BLaER1 treated with 17β-estradiol and CSF1 and Interleukin-3, amounts not matched to agents 10 nM and 100 nM (cell line): ENCODE measurements around the gene SMKR1.
A peak's percentile ranks its signal among the peaks of the same experiment; 100 is the strongest.
"Not testable (repeated sequence)": the region's sequence is repeated elsewhere in the genome, so short reads cannot be mapped to it uniquely, and the experiment has no call there.

Experiments
- H3K27ac ChIP-seq, 11 experiments: shearing (Covaris generic); formaldehyde crosslinking; 2 replicates each; pipeline ENCODE4 v1.8.1; 2022
- H3K27me3 ChIP-seq, 11 experiments: shearing (Covaris generic); formaldehyde crosslinking; 2 replicates each; pipeline ENCODE4 v1.8.1; 2022
- H3K36me3 ChIP-seq, 11 experiments: shearing (Covaris generic); formaldehyde crosslinking; 2 replicates each; pipeline ENCODE4 v1.8.1; 2022
- H3K4me1 ChIP-seq, 10 experiments: shearing (Covaris generic); formaldehyde crosslinking; 2 replicates each; pipeline ENCODE4 v1.8.1; 2022
- H3K4me2 ChIP-seq, 11 experiments: shearing (Covaris generic); formaldehyde crosslinking; 2 replicates each; pipeline ENCODE4 v1.8.1; 2022
- H3K4me3 ChIP-seq, 10 experiments: shearing (Covaris generic); formaldehyde crosslinking; 2 replicates each; pipeline ENCODE4 v1.8.1; 2022
- H3K9ac ChIP-seq, 11 experiments: shearing (Covaris generic); formaldehyde crosslinking; 2 replicates each; pipeline ENCODE4 v1.8.1; 2022
- H3K9me3 ChIP-seq, 11 experiments: shearing (Covaris generic); formaldehyde crosslinking; replicated peaks in 1 of 11; 2 replicates each; pipeline ENCODE4 v1.8.1; 2022
- H4K20me1 ChIP-seq, 11 experiments: shearing (Covaris generic); formaldehyde crosslinking; 2 replicates each; pipeline ENCODE4 v1.8.1; 2022
- Cebpa-rat ChIP-seq, 11 experiments: shearing (Covaris generic); IDR thresholded peaks; 2 replicates each; pipeline ENCODE4 v1.8.1; 2022

SMKR1 gene

DNA sequence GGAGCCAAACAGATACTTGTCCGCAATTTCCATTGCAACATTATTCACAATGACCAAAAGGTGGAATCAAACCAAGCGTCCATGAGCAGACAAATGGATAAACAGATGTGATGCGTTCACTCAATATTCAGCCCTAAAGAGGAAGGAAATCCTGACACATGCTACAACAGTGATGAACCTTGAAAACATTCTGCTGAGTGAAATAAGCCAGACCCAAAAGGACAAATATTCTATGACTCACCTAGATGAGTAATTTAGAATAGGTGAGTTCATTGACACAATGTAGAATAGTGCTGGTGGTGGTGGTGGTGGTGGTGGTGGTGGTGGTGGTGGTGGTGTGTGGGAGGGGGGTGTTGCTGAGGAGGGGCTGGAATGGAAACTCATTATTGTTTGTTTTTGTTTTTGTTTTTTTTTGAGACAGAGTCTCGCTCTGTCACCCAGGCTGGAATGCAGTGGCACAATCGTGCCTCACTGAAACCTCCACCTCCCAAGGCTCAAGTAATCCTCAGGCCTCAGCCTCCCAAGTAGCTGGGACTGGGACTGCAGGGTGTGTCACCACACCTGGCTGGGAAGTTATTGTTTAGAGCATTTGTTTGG, 28.6 kb downstream of the SMKR1 start:
- Histone ChIP-seq H3K27me3 (no peaks in the 10 kb centered on the region), H3K4me2 (no peak overlapping the region), H3K9ac (no peak overlapping the region), H3K4me3 (no peak overlapping the region), H3K9me3 (no peaks in the 10 kb centered on the region), H3K36me3 (no peaks in the 10 kb centered on the region), H3K27ac (no peak overlapping the region), H3K4me1 (peaks cover 0 to 22% (median 5%) of the 10 kb centered on the region in 10 experiments; a peak in 7 of 20 replicates), H4K20me1 (no peaks in the 10 kb centered on the region)
- no peak for TF ChIP-seq Cebpa-rat (IDR thresholded peaks at IDR 0.05)

DNA sequence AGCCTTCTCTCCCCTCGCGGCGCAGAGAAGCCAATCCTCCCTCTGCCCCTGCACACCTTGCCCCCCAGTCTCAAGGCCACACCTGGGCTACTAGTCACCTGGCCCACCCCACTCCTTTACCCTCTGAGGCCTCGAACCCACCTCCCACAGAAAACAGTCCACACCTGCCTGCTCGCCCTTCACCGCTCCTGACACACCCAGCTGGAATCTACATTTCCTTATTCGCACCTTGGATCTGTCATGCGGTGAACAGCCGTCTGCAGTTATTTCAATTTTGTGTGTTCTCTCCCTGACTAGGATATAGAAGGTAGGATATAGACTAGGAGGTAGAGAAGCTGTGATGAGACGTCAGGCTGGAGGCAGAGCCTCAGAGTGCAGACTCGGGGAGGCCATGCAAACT, 29.4 kb downstream of the SMKR1 start:
- Histone ChIP-seq H3K9ac (no peak overlapping the region), H3K4me3 (no peak overlapping the region), H4K20me1 (no peaks in the 10 kb centered on the region), H3K36me3 (no peaks in the 10 kb centered on the region), H3K4me1 (peaks cover 0 to 29% (median 5%) of the 10 kb centered on the region in 10 experiments; a peak in 9 of 20 replicates), H3K27me3 (no peaks in the 10 kb centered on the region), H3K9me3 (no peaks in the 10 kb centered on the region), H3K27ac (no peak overlapping the region), H3K4me2 (no peak overlapping the region)
- TF ChIP-seq Cebpa-rat (IDR thresholded peaks at IDR 0.05): no peak

DNA sequence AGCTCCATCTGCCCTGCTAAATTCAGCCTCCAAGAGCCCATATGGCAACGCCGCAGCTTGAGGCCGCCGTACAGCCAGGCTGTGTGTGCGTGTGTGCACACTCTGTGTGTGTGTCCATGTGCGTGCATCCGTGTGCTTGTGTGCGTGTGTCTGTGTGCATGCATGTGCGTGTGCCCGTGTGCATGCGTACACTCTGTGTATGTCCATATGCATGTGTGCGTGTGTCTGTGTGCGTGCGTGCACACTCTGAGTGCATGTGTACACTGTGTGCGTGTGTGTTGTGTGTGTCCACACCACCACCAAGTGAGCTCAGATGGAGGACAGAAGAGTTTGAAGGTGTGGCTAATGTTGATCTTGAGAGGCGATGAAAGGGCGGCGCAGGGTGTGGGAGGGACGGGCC, 30.0 kb downstream of the SMKR1 start:
- no peak overlapping the region for H3K4me3 ChIP-seq
- H3K36me3 ChIP-seq: no peaks in the 10 kb centered on the region
- no peaks in the 10 kb centered on the region for H3K27me3 ChIP-seq
- no peak overlapping the region for H3K9ac ChIP-seq
- H3K4me2 ChIP-seq: no peak overlapping the region
- no peak overlapping the region for H3K27ac ChIP-seq
- TF ChIP-seq Cebpa-rat (IDR thresholded peaks at IDR 0.05): no peak
- H4K20me1 ChIP-seq: no peaks in the 10 kb centered on the region
- H3K9me3 ChIP-seq: no peaks in the 10 kb centered on the region
- H3K4me1 ChIP-seq: peaks cover 0 to 29% (median 5%) of the 10 kb centered on the region in 10 experiments; a peak in 9 of 20 replicates

DNA sequence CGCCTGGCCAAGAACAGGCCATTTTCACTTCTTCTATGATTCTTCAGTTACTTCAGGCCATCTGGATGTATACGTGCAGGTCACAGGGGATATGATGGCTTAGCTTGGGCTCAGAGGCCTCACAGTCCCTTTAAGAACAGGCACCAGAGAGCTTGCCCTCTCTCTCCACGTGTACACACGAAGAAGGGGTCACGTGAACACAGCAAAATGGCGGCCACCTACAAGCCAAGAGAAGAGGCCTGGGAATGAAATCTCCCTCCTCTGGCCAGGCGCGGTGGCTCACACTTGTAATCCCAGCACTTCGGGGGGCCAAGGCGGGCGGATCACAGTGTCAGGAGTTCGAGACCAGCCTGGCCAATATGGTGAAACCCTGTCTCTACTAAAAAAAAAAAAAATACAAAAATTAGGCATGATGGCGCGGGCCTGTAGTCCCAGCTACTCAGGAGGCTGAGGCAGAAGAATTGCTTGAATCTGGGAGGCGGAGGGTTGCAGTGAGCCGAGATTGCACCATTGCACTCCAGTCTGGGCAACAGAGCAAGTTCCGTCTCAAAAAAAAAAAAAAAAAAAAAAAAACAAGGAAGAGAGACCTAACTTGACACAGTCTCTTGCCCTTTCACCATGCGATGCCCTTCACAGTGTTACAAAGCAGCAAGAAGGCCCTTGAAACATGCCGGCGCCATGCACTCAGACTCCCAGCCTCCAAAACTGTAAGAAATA, 32.4 kb downstream of the SMKR1 start:
- H3K27me3 ChIP-seq, H3K36me3 ChIP-seq, H3K9ac ChIP-seq, H3K9me3 ChIP-seq, H4K20me1 ChIP-seq, H3K4me3 ChIP-seq: not testable (repeated sequence)
- H3K27ac ChIP-seq: peak overlapping the region in 1 of 11 experiments; percentile 26; a peak in 2 of 22 replicates
- H3K4me1 ChIP-seq: peaks cover 0 to 29% (median 5%) of the 10 kb centered on the region in 10 experiments; a peak in 9 of 20 replicates
- peak overlapping the region in 1 of 11 experiments; percentile 14; a peak in 2 of 22 replicates for H3K4me2 ChIP-seq

DNA sequence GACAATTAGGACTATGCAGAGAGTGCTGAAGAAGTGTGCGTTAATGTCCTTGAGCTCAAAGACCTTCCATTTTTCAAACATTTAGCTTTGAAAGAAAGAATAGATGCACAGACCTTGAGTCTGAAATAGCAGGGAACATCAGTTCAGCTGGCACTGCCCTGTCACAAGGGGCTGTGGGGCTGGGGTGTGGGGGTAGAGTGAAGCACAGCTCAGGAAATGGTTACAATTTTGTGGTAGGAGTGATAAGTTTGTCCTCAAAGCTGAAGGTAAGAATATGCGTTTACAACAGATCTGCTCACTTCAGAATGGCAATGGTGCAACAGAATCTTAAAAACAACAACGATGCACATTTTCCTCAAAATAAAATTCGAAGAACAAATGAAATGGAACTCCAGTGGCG, 33.6 kb downstream of the SMKR1 start:
- H3K4me1 ChIP-seq: peaks cover 0 to 27% (median 5%) of the 10 kb centered on the region in 10 experiments; a peak in 9 of 20 replicates
- H3K9me3 ChIP-seq: no peaks in the 10 kb centered on the region
- H3K4me2 ChIP-seq: peak overlapping the region in 6 of 11 experiments; percentile 9 to 37 (median 24); a peak in 8 of 22 replicates
- no peak overlapping the region for H3K4me3 ChIP-seq
- no peaks in the 10 kb centered on the region for H3K36me3 ChIP-seq
- no peaks in the 10 kb centered on the region for H4K20me1 ChIP-seq
- H3K9ac ChIP-seq: no peak overlapping the region
- no peak overlapping the region for H3K27ac ChIP-seq
- no peaks in the 10 kb centered on the region for H3K27me3 ChIP-seq
- TF ChIP-seq Cebpa-rat (IDR thresholded peaks at IDR 0.05): no peak

DNA sequence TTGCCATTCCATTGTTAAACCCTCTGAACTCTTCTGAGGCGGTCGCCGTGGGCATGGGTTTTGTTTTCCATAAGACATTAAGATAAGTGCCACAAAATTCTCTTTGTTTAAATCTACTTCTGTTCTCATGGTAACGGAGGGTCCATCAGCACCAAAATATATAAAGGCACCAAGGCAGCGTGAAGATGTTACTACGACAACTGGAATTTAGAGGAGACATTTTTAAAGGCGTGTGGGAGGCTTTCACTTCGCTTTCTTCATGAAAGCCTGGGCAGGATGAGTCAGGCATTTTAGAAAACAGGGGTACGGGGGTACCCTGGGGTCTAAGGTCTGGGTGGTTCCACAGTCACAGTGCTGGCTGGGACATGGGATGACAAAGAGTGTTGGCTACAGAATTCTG, 34.0 kb downstream of the SMKR1 start:
- Histone ChIP-seq H3K27ac (no peak overlapping the region; a peak in 1 of 22 replicates), H3K4me3 (no peak overlapping the region), H3K4me2 (peak overlapping the region in 3 of 11 experiments; percentile 9 to 37 (median 9); a peak in 2 of 22 replicates), H3K36me3 (no peaks in the 10 kb centered on the region), H3K27me3 (no peaks in the 10 kb centered on the region), H3K9ac (no peak overlapping the region), H4K20me1 (no peaks in the 10 kb centered on the region), H3K4me1 (peaks cover 0 to 27% (median 5%) of the 10 kb centered on the region in 10 experiments; a peak in 9 of 20 replicates), H3K9me3 (no peaks in the 10 kb centered on the region)
- TF ChIP-seq Cebpa-rat (IDR thresholded peaks at IDR 0.05): no peak

DNA sequence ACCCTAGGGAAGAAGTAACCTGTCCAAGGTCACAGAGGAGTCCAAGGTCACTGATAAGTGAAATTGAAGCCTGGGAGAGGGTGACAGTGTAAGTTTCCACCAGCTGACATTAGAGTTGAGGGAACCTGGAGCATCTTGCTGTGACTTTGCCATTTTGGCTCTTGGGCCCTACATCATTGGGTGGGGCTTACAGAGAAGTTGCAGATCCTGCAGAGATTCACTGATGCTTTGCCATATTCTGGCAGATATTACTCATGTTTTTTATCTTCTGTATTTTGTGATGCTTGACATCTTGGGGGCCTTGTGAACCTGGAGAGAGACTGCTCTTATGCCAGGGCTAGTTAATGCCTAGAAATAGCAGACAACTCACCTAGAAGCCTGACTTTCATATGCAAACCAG, 36.5 kb downstream of the SMKR1 start:
- TF ChIP-seq Cebpa-rat (IDR thresholded peaks at IDR 0.05): no peak
- H3K27ac ChIP-seq: no peak overlapping the region
- no peaks in the 10 kb centered on the region for H4K20me1 ChIP-seq

DNA sequence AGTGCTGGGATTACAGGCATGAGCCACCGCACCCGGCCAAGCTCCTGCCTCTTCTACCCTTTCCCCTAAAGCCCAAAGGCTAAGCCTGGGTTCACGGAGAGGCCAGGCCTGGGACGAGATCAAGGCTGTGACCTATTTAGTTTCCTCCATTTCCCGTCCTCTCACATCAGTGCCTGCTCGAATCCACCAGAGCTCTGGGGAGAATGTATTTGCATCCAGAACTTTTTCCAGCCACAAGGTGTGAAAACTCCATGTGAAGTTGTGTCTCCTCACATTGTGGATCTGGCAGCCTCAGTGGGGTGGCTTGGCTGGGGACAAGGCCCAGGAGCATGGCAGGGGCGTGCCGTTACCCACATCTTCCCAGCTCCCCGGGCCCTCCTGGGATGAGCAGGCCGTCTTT, 38.0 kb downstream of the SMKR1 start:
- Histone ChIP-seq H3K36me3 (no peaks in the 10 kb centered on the region), H3K4me3 (no peak overlapping the region), H3K27me3 (no peaks in the 10 kb centered on the region), H3K27ac (no peak overlapping the region), H3K9ac (no peak overlapping the region), H3K4me1 (peaks cover 0 to 12% (median 4%) of the 10 kb centered on the region in 10 experiments; a peak in 9 of 20 replicates), H4K20me1 (no peaks in the 10 kb centered on the region), H3K4me2 (no peak overlapping the region), H3K9me3 (no peaks in the 10 kb centered on the region)
- TF ChIP-seq Cebpa-rat (IDR thresholded peaks at IDR 0.05): no peak

More for the DNA sequence above, 36.5 kb downstream of the SMKR1 start:
- H3K36me3 ChIP-seq: no peaks in the 10 kb centered on the region
- peaks cover 0 to 18% (median 5%) of the 10 kb centered on the region in 10 experiments; a peak in 9 of 20 replicates for H3K4me1 ChIP-seq
- H3K4me2 ChIP-seq: no peak overlapping the region
- H3K27me3 ChIP-seq: no peaks in the 10 kb centered on the region
- no peak overlapping the region for H3K4me3 ChIP-seq
- H3K9ac ChIP-seq: no peak overlapping the region
- H3K9me3 ChIP-seq: no peaks in the 10 kb centered on the region

DNA sequence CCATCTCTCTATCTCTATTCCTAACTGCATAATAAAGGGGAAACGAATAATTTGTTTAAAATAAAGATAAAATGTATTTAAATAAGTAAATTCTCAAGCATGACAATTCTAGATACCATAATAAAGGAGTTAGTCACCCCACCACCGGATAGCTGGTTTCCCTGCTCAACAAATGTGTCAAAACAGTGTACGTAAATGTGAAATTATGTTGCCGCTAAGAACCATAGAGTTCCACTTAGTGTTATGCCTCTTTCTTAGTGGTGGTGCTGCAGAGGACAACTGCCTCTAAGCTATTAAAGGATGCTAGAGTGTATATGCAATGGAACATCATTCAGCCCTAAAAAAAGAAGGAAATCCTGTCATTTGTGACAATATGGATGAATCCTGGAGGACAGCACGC, 42.4 kb downstream of the SMKR1 start:
- H3K27ac ChIP-seq: no peak overlapping the region
- no peaks in the 10 kb centered on the region for H3K4me1 ChIP-seq
- H3K36me3 ChIP-seq: no peaks in the 10 kb centered on the region
- H3K9ac ChIP-seq: no peak overlapping the region
- no peaks in the 10 kb centered on the region for H3K27me3 ChIP-seq
- H4K20me1 ChIP-seq: no peaks in the 10 kb centered on the region
- H3K4me2 ChIP-seq: no peak overlapping the region
- H3K4me3 ChIP-seq: no peak overlapping the region
- H3K9me3 ChIP-seq: no peaks in the 10 kb centered on the region
- TF ChIP-seq Cebpa-rat (IDR thresholded peaks at IDR 0.05): no peak
